K562 (cell line): ENCODE results near the gene BPNT1. TPM values are rescaled to one million over a fixed set of nuclear protein-coding genes. Genes with fewer than 3 reads are reported as not detected.

Experiments
- CBFA2T2 ChIP-seq: fragments of 450-650 bp; conservative IDR thresholded peaks from 2 replicates; pipeline ENCODE4 v1.6.1; 2017; ENCODE audit warnings: mild to moderate bottlenecking
- EP400 ChIP-seq: fragments of 450-650 bp; IDR thresholded peaks from 2 replicates; pipeline ENCODE4 v1.6.1; 2017; ENCODE audit warnings: antibody characterized with exemption, mild to moderate bottlenecking, moderate library complexity
- ERF ChIP-seq: fragments of 450-650 bp; formaldehyde crosslinking; IDR thresholded peaks from 2 replicates; pipeline ENCODE4 v1.4.0; 2020; ENCODE audit warnings: mild to moderate bottlenecking, mixed read lengths
- JUN ChIP-seq, 2 experiments: sonication (generic) in 1 of 2; formaldehyde crosslinking in 1 of 2; IDR thresholded peaks; 2 replicates each; pipeline versions ENCODE4 v1.6.1 to v1.8.0; 2012 to 2022; ENCODE audit warnings: borderline replicate concordance in 2 of 2, mild to moderate bottlenecking in 2 of 2, improper control_type of control experiment in 1 of 2, low read depth in 1 of 2, low read length in 1 of 2, missing genetic modification reagents in 1 of 2
- KDM5B ChIP-seq: fragments of 200-600 bp; sonication (generic); IDR thresholded peaks from 2 replicates; pipeline ENCODE4 v1.6.1; 2012; ENCODE audit warnings: low read depth, mild to moderate bottlenecking, moderate library complexity, low read length, control low read depth, inconsistent platforms; ENCODE audit not compliant: insufficient replicate concordance
- KHSRP ChIP-seq: fragments of 450-650 bp; IDR thresholded peaks from 2 replicates; pipeline ENCODE4 v1.6.1; 2017
- MAFK ChIP-seq: IDR thresholded peaks from 2 replicates; pipeline ENCODE4 v1.6.1; 2011; ENCODE audit warnings: low read length, improper control_type of control experiment
- NBN ChIP-seq: fragments of 450-650 bp; IDR thresholded peaks from 2 replicates; pipeline ENCODE4 v1.6.1; 2016; ENCODE audit warnings: low read depth, mild to moderate bottlenecking
- POLR2G ChIP-seq: fragments of 200-400 bp; formaldehyde crosslinking; IDR thresholded peaks from 2 replicates; pipeline ENCODE4 v1.6.1; 2017; ENCODE audit warnings: low read depth, mild to moderate bottlenecking, antibody characterized with exemption, low read length, moderate library complexity
- SAFB ChIP-seq: fragments of 200-400 bp; formaldehyde crosslinking; IDR thresholded peaks from 2 replicates; pipeline ENCODE4 v1.6.1; 2017; ENCODE audit warnings: low read depth, low read length, borderline replicate concordance
- SMARCB1 ChIP-seq: IDR thresholded peaks from 2 replicates; pipeline ENCODE4 v1.6.1; 2011; ENCODE audit warnings: improper control_type of control experiment, low read depth; ENCODE audit not compliant: insufficient read length
- SP2 ChIP-seq: IDR thresholded peaks from 2 replicates; pipeline ENCODE4 v1.6.1; 2011; ENCODE audit warnings: mild to moderate bottlenecking, low read depth, low read length, moderate library complexity; ENCODE audit not compliant: poor library complexity, severe bottlenecking; ENCODE audit errors: extremely low read depth
- TAL1 ChIP-seq: fragments of 450-650 bp; IDR thresholded peaks from 2 replicates; pipeline ENCODE4 v1.6.1; 2016; ENCODE audit warnings: mild to moderate bottlenecking
- TGIF2 ChIP-seq: sonication (generic); formaldehyde crosslinking; IDR thresholded peaks from 2 replicates; pipeline ENCODE4 v1.8.1; 2022; ENCODE audit warnings: mild to moderate bottlenecking, missing genetic modification reagents, moderate library complexity
- U2AF2 ChIP-seq: fragments of 200-400 bp; formaldehyde crosslinking; optimal IDR thresholded peaks from 2 replicates; pipeline ENCODE3; 2017; ENCODE audit warnings: low read depth, mild to moderate bottlenecking, low read length
- polyA plus RNA-seq, 8 experiments: library from polyadenylated mRNA; depleted of rRNA in 4 of 8; stranded (reverse) in 5 of 8; unstranded in 3 of 8; fragments of >200 nt; fragmentation: Nextera tagmentation in 2 of 8; fragmentation: Illumina TruSeq in 1 of 8; extraction: Ambion mirVana in 2 of 8; extraction: Trizol in 1 of 8; gene quantifications; 2 replicates each; pipeline versions ENCODE4 v1.2.1 to v1.2.3, GENCODE V29; 2011 to 2014; ENCODE audit warnings: inconsistent platforms in 1 of 8, missing spikeins in 1 of 8
- total RNA-seq, 7 experiments: library from RNA; depleted of rRNA in 6 of 7; stranded (reverse); fragments of >200 nt in 6 of 7; fragmentation: Illumina TruSeq in 2 of 7; extraction: Trizol in 2 of 7; gene quantifications; 2 replicates each; pipeline versions ENCODE4 v1.2.1 to v1.2.3, GENCODE V29; 2011 to 2021; ENCODE audit warnings: low replicate concordance in 1 of 7
- TF ChIP-seq, protein P1 (sequence below): sonication (generic); formaldehyde crosslinking; IDR thresholded peaks from 2 replicates; pipeline ENCODE4 v1.8.1; 2023; ENCODE audit warnings: mild to moderate bottlenecking, missing genetic modification reagents
- TF ChIP-seq, protein P2 (sequence below): sonication (generic); formaldehyde crosslinking; IDR thresholded peaks from 2 replicates; pipeline ENCODE4 v1.8.1; 2023; ENCODE audit warnings: mild to moderate bottlenecking, missing genetic modification reagents
- TF ChIP-seq, protein P3 (sequence below): IDR thresholded peaks from 3 replicates; pipeline ENCODE4 v1.6.1; 2011; ENCODE audit warnings: borderline replicate concordance, mild to moderate bottlenecking; ENCODE audit not compliant: insufficient read length, insufficient read depth

Gene BPNT1
- total and polyA plus RNA-seq, 9 of the 15 experiments (the other 6 are each of a cell fraction or from before 2014, with no cell fraction given): 30.2 to 73.8 (median 40.5) TPM

DNA sequence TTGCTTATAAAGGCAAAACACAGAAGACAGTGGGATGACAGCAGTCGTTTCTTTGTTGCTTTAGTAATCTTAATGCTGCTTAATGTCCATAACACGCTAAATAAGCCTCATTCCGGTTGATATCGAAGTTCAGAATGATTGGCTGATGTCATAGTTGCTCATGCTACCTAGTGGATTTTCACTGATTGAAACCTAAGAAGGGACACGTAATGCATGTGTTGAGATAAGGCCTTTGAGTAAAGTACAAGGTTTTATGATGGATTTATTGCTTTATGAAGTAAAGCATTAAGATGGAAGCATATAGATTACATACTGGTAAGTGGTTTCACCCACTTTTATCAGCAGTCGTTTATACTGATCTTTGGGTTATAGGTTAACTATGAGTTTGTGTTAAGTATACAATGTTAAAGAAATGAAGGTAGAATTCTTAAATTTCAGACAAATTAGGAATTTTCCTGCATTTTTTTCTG lies 29.5 kb upstream of the BPNT1 start (continued):
- TF ChIP-seq, protein P1, sequence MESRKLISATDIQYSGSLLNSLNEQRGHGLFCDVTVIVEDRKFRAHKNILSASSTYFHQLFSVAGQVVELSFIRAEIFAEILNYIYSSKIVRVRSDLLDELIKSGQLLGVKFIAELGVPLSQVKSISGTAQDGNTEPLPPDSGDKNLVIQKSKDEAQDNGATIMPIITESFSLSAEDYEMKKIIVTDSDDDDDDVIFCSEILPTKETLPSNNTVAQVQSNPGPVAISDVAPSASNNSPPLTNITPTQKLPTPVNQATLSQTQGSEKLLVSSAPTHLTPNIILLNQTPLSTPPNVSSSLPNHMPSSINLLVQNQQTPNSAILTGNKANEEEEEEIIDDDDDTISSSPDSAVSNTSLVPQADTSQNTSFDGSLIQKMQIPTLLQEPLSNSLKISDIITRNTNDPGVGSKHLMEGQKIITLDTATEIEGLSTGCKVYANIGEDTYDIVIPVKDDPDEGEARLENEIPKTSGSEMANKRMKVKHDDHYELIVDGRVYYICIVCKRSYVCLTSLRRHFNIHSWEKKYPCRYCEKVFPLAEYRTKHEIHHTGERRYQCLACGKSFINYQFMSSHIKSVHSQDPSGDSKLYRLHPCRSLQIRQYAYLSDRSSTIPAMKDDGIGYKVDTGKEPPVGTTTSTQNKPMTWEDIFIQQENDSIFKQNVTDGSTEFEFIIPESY: no peak
- TF ChIP-seq SP2 (no peak), TGIF2 (CRISPR knock-in tag) (no peak), KHSRP (peak; percentile 71), POLR2G (no peak), JUN (IDR thresholded peaks at IDR 0.05; ENCODE audit: borderline replicate concordance, low read depth, low read length) (peak; percentile 89), JUN (CRISPR knock-in tag; IDR thresholded peaks at IDR 0.05; ENCODE audit: borderline replicate concordance) (no peak), EP400 (peak; percentile 60), SAFB (no peak), U2AF2 (no peak), MAFK (no peak), SMARCB1 (no peak), NBN (peak; percentile 96), KDM5B (no peak), CBFA2T2 (peak; percentile 81), TAL1 (peak; percentile 82), ERF (CRISPR knock-in tag) (no peak)
- TF ChIP-seq, protein P2, sequence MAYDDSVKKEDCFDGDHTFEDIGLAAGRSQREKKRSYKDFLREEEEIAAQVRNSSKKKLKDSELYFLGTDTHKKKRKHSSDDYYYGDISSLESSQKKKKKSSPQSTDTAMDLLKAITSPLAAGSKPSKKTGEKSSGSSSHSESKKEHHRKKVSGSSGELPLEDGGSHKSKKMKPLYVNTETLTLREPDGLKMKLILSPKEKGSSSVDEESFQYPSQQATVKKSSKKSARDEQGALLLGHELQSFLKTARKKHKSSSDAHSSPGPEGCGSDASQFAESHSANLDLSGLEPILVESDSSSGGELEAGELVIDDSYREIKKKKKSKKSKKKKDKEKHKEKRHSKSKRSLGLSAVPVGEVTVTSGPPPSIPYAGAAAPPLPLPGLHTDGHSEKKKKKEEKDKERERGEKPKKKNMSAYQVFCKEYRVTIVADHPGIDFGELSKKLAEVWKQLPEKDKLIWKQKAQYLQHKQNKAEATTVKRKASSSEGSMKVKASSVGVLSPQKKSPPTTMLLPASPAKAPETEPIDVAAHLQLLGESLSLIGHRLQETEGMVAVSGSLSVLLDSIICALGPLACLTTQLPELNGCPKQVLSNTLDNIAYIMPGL (CRISPR knock-in tag): no peak
- TF ChIP-seq, protein P3, sequence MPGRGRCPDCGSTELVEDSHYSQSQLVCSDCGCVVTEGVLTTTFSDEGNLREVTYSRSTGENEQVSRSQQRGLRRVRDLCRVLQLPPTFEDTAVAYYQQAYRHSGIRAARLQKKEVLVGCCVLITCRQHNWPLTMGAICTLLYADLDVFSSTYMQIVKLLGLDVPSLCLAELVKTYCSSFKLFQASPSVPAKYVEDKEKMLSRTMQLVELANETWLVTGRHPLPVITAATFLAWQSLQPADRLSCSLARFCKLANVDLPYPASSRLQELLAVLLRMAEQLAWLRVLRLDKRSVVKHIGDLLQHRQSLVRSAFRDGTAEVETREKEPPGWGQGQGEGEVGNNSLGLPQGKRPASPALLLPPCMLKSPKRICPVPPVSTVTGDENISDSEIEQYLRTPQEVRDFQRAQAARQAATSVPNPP: no peak
